ENCODE results near the gene A2M.

Gene A2M

GRCh38 chr12:9033265-9033887 lies 82.3 kb downstream of the A2M start:
- DNase-seq = no peak

- DNase-seq = no peak
These were observed 83.3 kb downstream of the A2M start for GRCh38 chr12:9032202-9032964.

- DNase-seq = no peak
These were observed 84.9 kb downstream of the A2M start for GRCh38 chr12:9030776-9031175.

GRCh38 chr12:9027161-9028059 lies 88.3 kb downstream of the A2M start:
- DNase-seq = no peak

GRCh38 chr12:9024512-9024911 lies 91.2 kb downstream of the A2M start:
- DNase-seq = no peak

- DNase-seq = no peak
These were observed 93.1 kb downstream of the A2M start for GRCh38 chr12:9022592-9022991.
